Trophoblast cell (in vitro differentiated cells and primary cell): ENCODE results near the gene GRK2.
"Not testable (repeated sequence)": the region's sequence is repeated elsewhere in the genome, so short reads cannot be mapped to it uniquely, and the experiment has no call there.

Experiments used
- DNase-seq, 2 donors: peaks; one replicate each; pipeline ENCODE4 v3.0.0-alpha.2; 2016
- H2AFZ ChIP-seq: 2 replicates; pipeline ENCODE4 v1.6.1; 2013; ENCODE audit warnings: low read length, moderate library complexity, mild to moderate bottlenecking; ENCODE audit not compliant: insufficient read depth, poor library complexity
- H2AK5ac ChIP-seq: 2 replicates; pipeline ENCODE4 v1.6.1; 2013; ENCODE audit warnings: mild to moderate bottlenecking, low read length
- H2BK120ac ChIP-seq: 2 replicates; pipeline ENCODE4 v1.6.1; 2013; ENCODE audit warnings: low read length, mild to moderate bottlenecking, moderate library complexity; ENCODE audit not compliant: insufficient read depth, poor library complexity
- H2BK12ac ChIP-seq: 2 replicates; pipeline ENCODE4 v1.6.1; 2013; ENCODE audit warnings: mild to moderate bottlenecking, low read length, moderate library complexity
- H2BK5ac ChIP-seq: 2 replicates; pipeline ENCODE4 v1.6.1; 2013; ENCODE audit warnings: low read length, low read depth, moderate library complexity, mild to moderate bottlenecking; ENCODE audit not compliant: poor library complexity
- H3K14ac ChIP-seq: 2 replicates; pipeline ENCODE4 v1.6.1; 2013; ENCODE audit warnings: mild to moderate bottlenecking, low read length
- H3K18ac ChIP-seq: 2 replicates; pipeline ENCODE4 v1.6.1; 2013; ENCODE audit warnings: mild to moderate bottlenecking, low read length
- H3K23ac ChIP-seq: 2 replicates; pipeline ENCODE4 v1.6.1; 2013; ENCODE audit warnings: low read length
- H3K27ac ChIP-seq: 2 replicates; pipeline ENCODE4 v1.5.1; 2013; ENCODE audit warnings: low read depth, mild to moderate bottlenecking, inconsistent platforms, low read length, moderate library complexity
- H3K27me3 ChIP-seq: 2 replicates; pipeline ENCODE4 v1.6.1; 2013; ENCODE audit warnings: inconsistent platforms, mild to moderate bottlenecking, low read length, moderate library complexity; ENCODE audit not compliant: insufficient read depth
- H3K36me3 ChIP-seq, 2 experiments: 1 replicate in 1 of 2; 2 replicates in 1 of 2; pipeline ENCODE4 v1.6.1; 2013; ENCODE audit warnings: low read length in 2 of 2, mild to moderate bottlenecking in 2 of 2, moderate library complexity in 1 of 2; ENCODE audit not compliant: insufficient read depth in 2 of 2, control insufficient read depth in 1 of 2
- H3K4ac ChIP-seq: 2 replicates; pipeline ENCODE4 v1.6.1; 2013; ENCODE audit warnings: low read depth, mild to moderate bottlenecking, low read length, moderate library complexity
- H3K4me1 ChIP-seq, 2 experiments: 1 replicate in 1 of 2; 2 replicates in 1 of 2; pipeline ENCODE4 v1.6.1; 2013; ENCODE audit warnings: low read length in 2 of 2, mild to moderate bottlenecking in 2 of 2, moderate library complexity in 1 of 2; ENCODE audit not compliant: insufficient read depth in 2 of 2, control insufficient read depth in 1 of 2
- H3K4me2 ChIP-seq: 2 replicates; pipeline ENCODE4 v1.6.1; 2013; ENCODE audit warnings: inconsistent platforms, mild to moderate bottlenecking, low read length, moderate library complexity
- H3K4me3 ChIP-seq: 2 replicates; pipeline ENCODE4 v1.5.1; 2013; ENCODE audit warnings: mild to moderate bottlenecking, low read depth, low read length, inconsistent platforms
- H3K79me1 ChIP-seq: one replicate; pipeline ENCODE4 v1.6.1; 2013; ENCODE audit warnings: low read length
- H3K79me2 ChIP-seq: 2 replicates; pipeline ENCODE4 v1.6.1; 2013; ENCODE audit warnings: low read length, mild to moderate bottlenecking; ENCODE audit not compliant: control insufficient read depth, insufficient read depth, poor library complexity
- H3K9ac ChIP-seq: 2 replicates; pipeline ENCODE4 v1.6.1; 2013; ENCODE audit warnings: mild to moderate bottlenecking, low read length
- H3K9me3 ChIP-seq: 2 replicates; pipeline ENCODE4 v1.6.1; 2013; ENCODE audit warnings: low read depth, mild to moderate bottlenecking, control low read depth, inconsistent platforms, low read length; ENCODE audit not compliant: insufficient read depth
- H4K12ac ChIP-seq: 2 replicates; pipeline ENCODE4 v1.6.1; 2013; ENCODE audit warnings: low read depth, mild to moderate bottlenecking, low read length, moderate library complexity
- H4K8ac ChIP-seq: 2 replicates; pipeline ENCODE4 v1.6.1; 2013; ENCODE audit warnings: low read depth, mild to moderate bottlenecking, low read length, moderate library complexity
- H4K91ac ChIP-seq: one replicate; pipeline ENCODE4 v1.6.1; 2013; ENCODE audit warnings: low read depth, mild to moderate bottlenecking, low read length, moderate library complexity
- WGBS: extraction: QIAGEN DNeasy Blood & Tissue Kit; methylation state at CpG from one replicate; pipeline ENCODE4 v1.1.7; 2013; ENCODE audit warnings: missing lambda C conversion rate; ENCODE audit not compliant: insufficient read length, insufficient coverage; ENCODE audit errors: extremely low coverage; 5-methylcytosine and 5-hydroxymethylcytosine counted together

GRK2 gene

DNA sequence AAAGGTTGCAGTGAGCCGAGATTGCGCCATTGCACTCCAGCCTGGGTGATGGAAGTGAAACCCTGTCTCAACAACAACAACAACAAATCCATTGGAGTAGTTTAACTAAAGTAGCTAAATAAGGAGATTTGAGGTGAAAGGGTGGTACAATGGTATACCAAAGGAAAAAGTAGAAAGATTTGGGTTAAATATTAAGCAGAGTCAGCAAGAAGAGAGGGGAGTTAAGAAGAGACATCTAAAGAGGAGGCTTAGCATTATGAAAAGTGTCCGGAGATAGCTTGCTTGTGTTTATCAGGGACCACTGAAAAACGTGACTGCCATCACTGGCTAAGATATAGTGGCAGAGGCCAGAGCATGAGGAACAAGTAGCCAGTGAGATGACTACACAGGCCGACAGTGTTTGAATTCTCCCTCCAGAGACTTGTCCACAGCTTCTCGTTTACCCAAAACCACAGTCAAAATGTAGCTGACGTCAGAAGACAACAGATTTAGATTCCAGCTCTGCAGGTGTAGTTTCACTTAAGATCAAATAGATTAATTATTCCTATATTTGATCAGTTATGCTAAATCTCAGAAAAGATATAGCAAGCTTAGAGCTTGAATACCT is 32.6 kb upstream of the GRK2 start:
- H2AK5ac ChIP-seq = no peak overlapping the region
- no peak for DNase-seq
- H3K23ac ChIP-seq = no peak overlapping the region
- H3K4ac ChIP-seq = no peak overlapping the region
- H3K79me1 ChIP-seq = no peaks in the 10 kb centered on the region
- H3K36me3 ChIP-seq = peaks cover 18 to 26% of the 10 kb centered on the region in 2 experiments
- H3K27ac ChIP-seq = no peak overlapping the region
- H2BK5ac ChIP-seq = no peak overlapping the region
- H3K27me3 ChIP-seq = no peaks in the 10 kb centered on the region
- H2AFZ ChIP-seq = no peak overlapping the region
- peaks cover 0 to 2% of the 10 kb centered on the region in 2 experiments for H3K4me1 ChIP-seq
- H2BK120ac ChIP-seq = no peak overlapping the region
- H3K9ac ChIP-seq = no peak overlapping the region
- no peak overlapping the region for H3K4me2 ChIP-seq
- no peak overlapping the region for H4K8ac ChIP-seq
- no peak overlapping the region for H4K91ac ChIP-seq
- no CpG with 5 or more reads among the region's 7 CpGs for WGBS
- no peak overlapping the region for H4K12ac ChIP-seq
- H3K79me2 ChIP-seq = no peaks in the 10 kb centered on the region
- no peak overlapping the region for H3K18ac ChIP-seq
- no peaks in the 10 kb centered on the region for H3K9me3 ChIP-seq
- H2BK12ac ChIP-seq = no peak overlapping the region
- no peak overlapping the region for H3K4me3 ChIP-seq
- no peak overlapping the region for H3K14ac ChIP-seq

DNA sequence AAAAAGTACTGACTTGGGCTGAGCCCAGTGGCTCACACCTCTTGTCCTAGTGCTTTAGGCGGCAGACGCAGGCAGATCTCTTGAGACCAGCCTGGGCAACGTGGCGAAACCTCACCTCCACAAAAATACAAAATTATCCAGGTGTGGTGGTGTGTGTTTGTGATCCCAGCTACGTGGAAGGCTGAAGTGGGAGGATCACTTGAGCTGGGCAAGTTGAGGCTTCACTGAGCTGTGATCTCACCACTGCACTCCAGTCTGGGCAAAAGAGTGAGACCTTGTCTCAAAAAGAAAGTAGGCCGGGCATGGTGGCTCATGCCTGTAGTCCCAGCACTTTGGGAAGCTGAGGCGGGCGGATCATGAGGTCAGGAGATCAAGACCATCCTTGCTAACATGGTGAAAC is 31.7 kb upstream of the GRK2 start:
- peak overlapping the region; percentile 27 for H4K8ac ChIP-seq
- H2BK5ac ChIP-seq, H3K4ac ChIP-seq, H3K14ac ChIP-seq, H3K9ac ChIP-seq, DNase-seq, H2AFZ ChIP-seq, H3K23ac ChIP-seq, H2AK5ac ChIP-seq, H4K12ac ChIP-seq, H2BK120ac ChIP-seq, H3K79me1 ChIP-seq, H3K9me3 ChIP-seq, H4K91ac ChIP-seq, H3K4me2 ChIP-seq, H3K27me3 ChIP-seq, H3K27ac ChIP-seq, H3K79me2 ChIP-seq, H3K4me3 ChIP-seq: not testable (repeated sequence)
- peaks cover 6 to 10% of the 10 kb centered on the region in 2 experiments for H3K4me1 ChIP-seq
- peak overlapping the region; percentile 64 for H2BK12ac ChIP-seq
- peaks cover 16 to 21% of the 10 kb centered on the region in 2 experiments for H3K36me3 ChIP-seq
- WGBS = no CpG with 5 or more reads among the region's 8 CpGs
- H3K18ac ChIP-seq = peak overlapping the region; percentile 45

DNA sequence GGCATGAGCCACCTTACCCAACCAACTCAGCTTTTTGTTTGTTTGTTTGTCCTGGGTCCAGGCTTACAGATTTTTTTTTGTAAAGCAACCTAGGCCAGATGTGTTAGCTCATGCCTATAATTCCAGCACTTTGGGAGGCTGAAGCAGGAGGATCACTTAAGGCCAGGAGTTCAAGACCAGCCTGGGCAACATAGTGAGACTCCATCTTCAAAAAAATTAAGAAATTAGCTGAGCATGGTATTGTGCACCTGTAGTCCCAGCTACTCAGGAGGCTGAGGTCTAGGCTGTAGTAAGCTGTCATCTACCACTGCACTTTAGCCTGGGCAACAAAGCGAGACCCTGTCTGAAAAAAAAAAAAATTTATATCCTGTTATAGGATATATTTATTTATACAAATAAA is 28.7 kb upstream of the GRK2 start:
- Histone ChIP-seq H3K36me3 (peaks cover 7 to 9% of the 10 kb centered on the region in 2 experiments), H3K27ac (no peak overlapping the region), H3K4me1 (peaks cover 7 to 18% of the 10 kb centered on the region in 2 experiments), H2AK5ac (no peak overlapping the region), H3K14ac (no peak overlapping the region), H2BK12ac (no peak overlapping the region), H2AFZ (no peak overlapping the region), H4K91ac (no peak overlapping the region), H3K23ac (no peak overlapping the region), H3K79me1 (peaks cover 13% of the 10 kb centered on the region), H3K79me2 (peaks cover 10% of the 10 kb centered on the region), H3K18ac (no peak overlapping the region), H3K4me2 (no peak overlapping the region), H3K4me3 (no peak overlapping the region), H4K12ac (no peak overlapping the region), H2BK5ac (no peak overlapping the region), H3K9ac (no peak overlapping the region), H3K4ac (no peak overlapping the region), H3K9me3 (no peaks in the 10 kb centered on the region), H4K8ac (no peak overlapping the region), H2BK120ac (no peak overlapping the region), H3K27me3 (no peaks in the 10 kb centered on the region)
- DNase-seq = no peak
- WGBS = no CpG with 5 or more reads among the region's 1 CpG

DNA sequence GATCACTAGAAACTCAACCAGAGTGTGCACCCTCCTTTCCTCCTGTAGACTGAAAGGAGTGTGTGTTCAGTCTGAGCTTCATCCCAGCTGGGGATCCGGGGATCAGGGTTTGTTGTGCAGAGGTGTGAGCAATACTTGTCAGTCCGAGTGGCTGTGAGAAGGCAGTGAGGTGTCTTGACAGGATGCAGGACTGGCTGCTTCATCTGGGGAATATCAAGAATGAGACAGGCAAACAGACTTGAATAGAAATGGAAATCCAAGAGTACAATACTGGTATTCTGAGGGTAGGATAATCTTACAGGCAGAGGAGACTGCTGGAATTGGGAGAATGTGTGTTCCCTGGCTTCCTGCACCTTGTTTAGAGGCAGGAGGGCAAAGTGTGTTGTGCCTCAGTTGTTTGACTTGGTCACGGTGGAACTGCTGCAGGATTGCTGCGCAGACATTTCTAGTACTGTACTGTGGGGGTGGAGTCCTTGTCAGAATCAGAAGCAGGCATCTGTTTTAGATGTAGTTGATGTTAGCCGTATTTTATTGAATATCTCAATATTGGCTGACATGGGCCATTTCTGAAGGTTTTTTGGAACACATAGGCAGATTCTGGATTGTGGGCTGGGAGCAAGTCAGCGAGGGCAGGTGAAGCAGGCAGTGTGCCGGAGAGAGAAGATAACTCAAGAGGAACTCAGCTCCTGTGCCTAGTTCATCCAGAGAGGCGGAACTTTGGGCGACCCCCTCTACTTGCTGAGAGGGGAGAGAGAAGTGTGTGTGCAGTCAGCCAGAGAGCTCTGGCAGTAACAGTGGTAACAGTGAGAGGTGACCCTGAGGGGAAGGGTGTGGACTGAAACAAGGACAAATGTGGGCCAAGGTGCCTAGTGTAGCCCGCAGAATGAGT is 27.1 kb upstream of the GRK2 start:
- H3K4me3 ChIP-seq = no peak overlapping the region
- peak overlapping the region; percentile 13 for H2AFZ ChIP-seq
- H3K4me1 ChIP-seq = peaks cover 10 to 21% of the 10 kb centered on the region in 2 experiments
- H2BK120ac ChIP-seq = peak overlapping the region; percentile 27
- peak overlapping the region; percentile 8 for H4K12ac ChIP-seq
- peak overlapping the region; percentile 47 for H2BK12ac ChIP-seq
- WGBS = no CpG with 5 or more reads among the region's 10 CpGs
- peak overlapping the region; percentile 26 for H3K14ac ChIP-seq
- H2BK5ac ChIP-seq = peak overlapping the region; percentile 62
- peak overlapping the region; percentile 17 for H2AK5ac ChIP-seq
- H3K23ac ChIP-seq = no peak overlapping the region
- H3K9ac ChIP-seq = peak overlapping the region; percentile 1
- H3K4ac ChIP-seq = no peak overlapping the region
- H3K79me2 ChIP-seq = peaks cover 10% of the 10 kb centered on the region
- no peak overlapping the region for H4K8ac ChIP-seq
- peak overlapping the region; percentile 61 for H3K4me2 ChIP-seq
- H3K9me3 ChIP-seq = no peaks in the 10 kb centered on the region
- peaks cover 13% of the 10 kb centered on the region for H3K79me1 ChIP-seq
- H3K27me3 ChIP-seq = no peaks in the 10 kb centered on the region
- H3K18ac ChIP-seq = peak overlapping the region; percentile 44
- H4K91ac ChIP-seq = peak overlapping the region; percentile 45
- H3K36me3 ChIP-seq = peaks cover 7 to 13% of the 10 kb centered on the region in 2 experiments
- peak overlapping the region; percentile 91 for H3K27ac ChIP-seq
- DNase-seq = peak; percentile 41 to 69
